ENCODE data around the gene ANGEL2. TPM values are rescaled to one million over a fixed set of nuclear protein-coding genes. Genes with fewer than 3 reads are reported as not detected.

The ANGEL2 gene
- total and polyA plus RNA-seq, 12 donors = 6.1 to 22.0 (median 18.6) TPM

DNA sequence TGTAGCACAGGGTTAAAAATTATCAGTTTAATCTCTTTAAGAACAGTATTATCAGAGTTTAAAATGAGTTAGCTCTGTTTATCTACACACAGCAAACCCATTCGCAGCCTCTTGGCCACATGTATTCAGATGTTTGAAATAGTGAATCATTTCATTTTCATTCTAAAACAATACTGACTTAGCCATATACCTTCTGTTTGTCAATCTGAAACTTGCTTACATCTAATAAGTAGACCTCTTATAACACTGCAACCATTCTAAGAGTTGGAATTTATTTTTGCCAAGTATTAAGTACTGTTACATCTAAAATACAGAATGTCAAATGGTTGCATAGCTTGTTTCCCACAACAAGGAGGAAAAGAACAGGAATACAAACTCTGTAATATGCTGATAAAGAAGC is 25.4 kb downstream of the ANGEL2 start:
- TF ChIP-seq, protein P1, sequence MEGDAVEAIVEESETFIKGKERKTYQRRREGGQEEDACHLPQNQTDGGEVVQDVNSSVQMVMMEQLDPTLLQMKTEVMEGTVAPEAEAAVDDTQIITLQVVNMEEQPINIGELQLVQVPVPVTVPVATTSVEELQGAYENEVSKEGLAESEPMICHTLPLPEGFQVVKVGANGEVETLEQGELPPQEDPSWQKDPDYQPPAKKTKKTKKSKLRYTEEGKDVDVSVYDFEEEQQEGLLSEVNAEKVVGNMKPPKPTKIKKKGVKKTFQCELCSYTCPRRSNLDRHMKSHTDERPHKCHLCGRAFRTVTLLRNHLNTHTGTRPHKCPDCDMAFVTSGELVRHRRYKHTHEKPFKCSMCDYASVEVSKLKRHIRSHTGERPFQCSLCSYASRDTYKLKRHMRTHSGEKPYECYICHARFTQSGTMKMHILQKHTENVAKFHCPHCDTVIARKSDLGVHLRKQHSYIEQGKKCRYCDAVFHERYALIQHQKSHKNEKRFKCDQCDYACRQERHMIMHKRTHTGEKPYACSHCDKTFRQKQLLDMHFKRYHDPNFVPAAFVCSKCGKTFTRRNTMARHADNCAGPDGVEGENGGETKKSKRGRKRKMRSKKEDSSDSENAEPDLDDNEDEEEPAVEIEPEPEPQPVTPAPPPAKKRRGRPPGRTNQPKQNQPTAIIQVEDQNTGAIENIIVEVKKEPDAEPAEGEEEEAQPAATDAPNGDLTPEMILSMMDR (IDR thresholded peaks at IDR 0.05) = no peak
- Histone ChIP-seq H3K4me1 (peaks cover 0 to 8% (median 0%) of the 10 kb centered on the region in 9 donors), H3K36me3 (peaks cover 0 to 66% (median 4%) of the 10 kb centered on the region in 9 donors), H3K27me3 (no peaks in the 10 kb centered on the region), H3K9me3 (no peaks in the 10 kb centered on the region), H3K4me3 (no peak overlapping the region), H3K27ac (no peak overlapping the region)
- ATAC-seq = no peak
- intact Hi-C loops (cut with DNase I) = loop anchor here in 6 of 10 donors (5.0 to 10.0 kb wide), 3 partner anchors 173 to 515 kb away; no protein-coding TSS in a partner anchor
- no peak for DNase-seq
- WGBS, 2 donors = 29 to 51% methylated on average over 1 of the region's 1 CpG

DNA sequence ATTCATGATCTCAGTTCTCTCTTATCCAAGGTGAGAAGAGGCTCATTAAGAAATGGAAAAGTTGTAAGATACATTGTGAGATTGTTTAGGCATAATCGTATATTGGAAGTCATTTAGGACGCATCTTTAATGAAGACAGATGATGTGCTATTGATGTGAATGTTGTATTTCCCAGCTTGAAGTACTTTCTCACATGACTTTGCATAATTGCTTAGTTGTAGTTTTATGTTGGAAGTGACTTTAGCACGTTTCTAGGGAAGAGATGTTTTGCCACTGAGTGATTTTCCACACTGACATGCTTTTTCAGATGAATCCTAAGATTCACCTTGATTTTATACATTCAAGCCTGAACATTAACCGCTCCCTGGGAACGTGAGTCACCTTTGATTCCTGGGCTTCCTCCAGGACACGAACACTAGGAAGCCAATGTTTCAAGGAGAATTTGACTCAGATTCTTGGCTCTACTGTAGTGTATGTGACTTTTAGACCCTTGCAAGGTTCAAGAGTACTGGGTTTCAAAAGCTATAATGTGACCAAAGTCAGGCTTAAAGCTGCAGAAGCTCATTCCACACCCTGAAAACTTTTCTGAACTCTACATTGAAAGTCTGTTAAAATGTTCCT is 27.9 kb downstream of the ANGEL2 start:
- Histone ChIP-seq H3K27me3 (no peaks in the 10 kb centered on the region), H3K4me1 (peaks cover 0 to 8% (median 0%) of the 10 kb centered on the region in 9 donors), H3K36me3 (peaks cover 0 to 41% (median 0%) of the 10 kb centered on the region in 9 donors), H3K4me3 (no peak overlapping the region), H3K9me3 (no peaks in the 10 kb centered on the region), H3K27ac (no peak overlapping the region)
- DNase-seq = no peak
- TF ChIP-seq, protein P1 (IDR thresholded peaks at IDR 0.05) = no peak
- intact Hi-C loops (cut with DNase I) = loop anchor here in 2 of 10 donors (10.0 kb wide), 2 partner anchors 163 to 333 kb away; no protein-coding TSS in a partner anchor
- WGBS, 2 donors = 75 to 82% methylated on average over 6 of the region's 6 CpGs
- no peak for ATAC-seq

DNA sequence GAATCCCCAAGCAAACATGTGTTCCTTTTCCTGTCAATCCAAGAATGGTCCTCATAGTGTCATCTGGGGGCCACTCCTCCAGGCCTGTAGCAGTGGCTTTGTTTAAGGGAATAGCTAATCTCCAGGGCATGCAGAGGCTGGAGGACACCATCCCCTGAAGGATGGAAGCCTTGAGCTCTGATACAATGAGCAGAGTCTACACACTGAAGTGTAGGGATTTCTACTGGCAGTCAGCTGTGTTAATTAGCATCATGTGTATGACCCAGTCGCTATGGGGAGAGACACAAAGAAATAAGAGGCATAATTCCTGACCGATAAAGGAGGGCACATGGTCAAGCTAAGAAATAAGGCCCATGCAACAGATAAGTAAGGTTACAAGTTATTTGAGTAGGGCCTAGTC is 29.1 kb downstream of the ANGEL2 start:
- TF ChIP-seq, protein P1 (IDR thresholded peaks at IDR 0.05) = no peak
- ATAC-seq = no peak
- no peaks in the 10 kb centered on the region for H3K9me3 ChIP-seq
- H3K4me3 ChIP-seq = no peak overlapping the region
- peaks cover 2 to 18% (median 10%) of the 10 kb centered on the region in 9 donors for H3K4me1 ChIP-seq
- DNase-seq = no peak
- no peaks in the 10 kb centered on the region for H3K27me3 ChIP-seq
- no peak overlapping the region for H3K27ac ChIP-seq
- peaks cover 0 to 29% (median 0%) of the 10 kb centered on the region in 9 donors for H3K36me3 ChIP-seq
- intact Hi-C loops (cut with DNase I) = loop anchor here in 2 of 10 donors (10.0 kb wide), 2 partner anchors 162 to 332 kb away; no protein-coding TSS in a partner anchor
- WGBS, 2 donors = 85 to 94% methylated on average over 2 of the region's 2 CpGs

DNA sequence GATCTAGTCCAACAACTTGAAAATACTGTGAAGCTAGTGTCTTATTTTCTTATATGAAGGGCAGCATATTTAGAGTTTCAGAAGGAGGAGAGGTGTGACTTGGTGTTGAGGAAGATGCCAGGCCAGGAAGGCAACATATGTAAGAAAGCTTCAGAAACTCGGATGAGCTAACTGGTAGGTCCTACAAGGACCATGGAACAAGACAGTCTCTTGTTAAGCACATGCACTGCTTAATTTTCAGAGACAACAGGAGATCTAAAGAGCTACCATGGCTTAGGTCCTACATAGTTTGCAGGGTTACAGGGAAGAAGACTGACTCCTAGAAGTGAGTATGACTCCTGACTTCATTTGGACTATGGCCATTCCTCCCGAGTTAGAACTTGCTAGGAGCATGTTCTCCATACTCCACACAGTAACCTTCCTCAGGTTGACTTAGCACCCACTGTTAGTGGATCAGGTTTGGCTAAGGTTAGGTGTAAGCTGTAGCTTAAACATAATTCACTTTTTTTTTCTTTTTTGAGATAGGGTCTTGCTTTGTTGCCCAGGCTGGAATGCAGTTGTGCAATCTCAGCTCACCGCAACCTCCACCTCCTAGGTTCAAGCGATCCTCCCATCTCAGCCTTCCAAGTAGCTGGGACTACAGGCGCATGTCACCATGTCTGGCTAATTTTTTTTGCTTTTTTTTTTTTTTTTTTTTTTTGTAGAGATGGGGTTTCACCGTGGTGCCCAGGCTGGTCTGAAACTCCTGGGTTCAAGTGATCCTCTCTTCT is 31.0 kb downstream of the ANGEL2 start:
- 95 to 97% methylated on average over 6 of the region's 6 CpGs for WGBS, 2 donors
- Histone ChIP-seq H3K27ac (no peak overlapping the region), H3K4me1 (peaks cover 7 to 32% (median 25%) of the 10 kb centered on the region in 9 donors), H3K27me3 (no peaks in the 10 kb centered on the region), H3K4me3 (no peak overlapping the region), H3K9me3 (no peaks in the 10 kb centered on the region), H3K36me3 (peaks cover 0 to 14% (median 0%) of the 10 kb centered on the region in 9 donors)
- TF ChIP-seq, protein P1 (IDR thresholded peaks at IDR 0.05) = no peak
- ATAC-seq (no peak), DNase-seq (no peak)
- intact Hi-C loops (cut with DNase I) = loop anchor here in 2 of 10 donors (10.0 kb wide), 2 partner anchors 160 to 330 kb away; no protein-coding TSS in a partner anchor
